ENCODE data around the gene SGSM2. TPM values are rescaled to one million over a fixed set of nuclear protein-coding genes. Genes with fewer than 3 reads are reported as not detected.

The SGSM2 gene
- total RNA-seq, 1 experiment from 2014 or later, result 26.5 TPM

- no TSS peak for BruUV-seq (replicated peaks)
- POLR2A ChIA-PET, result interaction anchor here (1.0 to 1.3 kb wide), 2 partner anchors 11 to 12 kb away, joined by 3 read pairs; no protein-coding TSS in a partner anchor
- no peaks in the 10 kb centered on the region for H3K9me3 Mint-ChIP-seq (ENCODE audit: unreplicated experiment)
- peaks cover 10% of the 10 kb centered on the region for H3K4me1 Mint-ChIP-seq (ENCODE audit: insufficient read depth, unreplicated experiment)
- no peak overlapping the region for H3K27ac Mint-ChIP-seq (ENCODE audit: low read depth, unreplicated experiment)
- H3K27me3 Mint-ChIP-seq (ENCODE audit: insufficient read depth, unreplicated experiment), result no peaks in the 10 kb centered on the region
- CTCF ChIA-PET, result interaction anchor here (0.5 to 13.6 kb wide), 2 partner anchors 26 to 70 kb away, joined by 4 to 309 read pairs; no protein-coding TSS in a partner anchor
- H3K36me3 Mint-ChIP-seq (ENCODE audit: insufficient read depth, unreplicated experiment), result peaks cover 63% of the 10 kb centered on the region
- no peak for TF ChIP-seq CTCF (IDR thresholded peaks at IDR 0.05; ENCODE audit: unreplicated experiment)
- intact Hi-C loops (cut with micrococcal nuclease), result no loop called here
- DNase-seq (ENCODE audit: unreplicated experiment), result no peak
- no peak overlapping the region for H3K4me3 Mint-ChIP-seq (ENCODE audit: unreplicated experiment)
Measured at GRCh38 chr17:2387086-2388019, 50.1 kb downstream of the SGSM2 start.

- ChIA-PET CTCF (interaction anchor here (13.6 kb wide), 1 partner anchor 25 kb away, joined by 309 read pairs; no protein-coding TSS in a partner anchor), POLR2A (interaction anchor here (0.8 to 1.0 kb wide), 2 partner anchors 11 to 126 kb away, joined by 3 read pairs; no protein-coding TSS in a partner anchor)
- intact Hi-C loops (cut with micrococcal nuclease), result no loop called here
- peaks cover 58% of the 10 kb centered on the region for H3K36me3 Mint-ChIP-seq (ENCODE audit: insufficient read depth, unreplicated experiment)
- no peaks in the 10 kb centered on the region for H3K27me3 Mint-ChIP-seq (ENCODE audit: insufficient read depth, unreplicated experiment)
- no peaks in the 10 kb centered on the region for H3K9me3 Mint-ChIP-seq (ENCODE audit: unreplicated experiment)
- H3K4me1 Mint-ChIP-seq (ENCODE audit: insufficient read depth, unreplicated experiment), result peaks cover 12% of the 10 kb centered on the region
- TF ChIP-seq CTCF (IDR thresholded peaks at IDR 0.05; ENCODE audit: unreplicated experiment), result no peak
- H3K4me3 Mint-ChIP-seq (ENCODE audit: unreplicated experiment), result no peak overlapping the region
- H3K27ac Mint-ChIP-seq (ENCODE audit: low read depth, unreplicated experiment), result no peak overlapping the region
- no peak for DNase-seq (ENCODE audit: unreplicated experiment)
- no TSS peak for BruUV-seq (replicated peaks)
Measured at GRCh38 chr17:2388020-2388682, 50.9 kb downstream of the SGSM2 start.

- intact Hi-C loops (cut with micrococcal nuclease), result no loop called here
- Mint-ChIP-seq H3K9me3 (ENCODE audit: unreplicated experiment) (no peaks in the 10 kb centered on the region), H3K36me3 (ENCODE audit: insufficient read depth, unreplicated experiment) (peaks cover 56% of the 10 kb centered on the region), H3K4me1 (ENCODE audit: insufficient read depth, unreplicated experiment) (peaks cover 12% of the 10 kb centered on the region), H3K27me3 (ENCODE audit: insufficient read depth, unreplicated experiment) (no peaks in the 10 kb centered on the region), H3K27ac (ENCODE audit: low read depth, unreplicated experiment) (no peak overlapping the region), H3K4me3 (ENCODE audit: unreplicated experiment) (no peak overlapping the region)
- TF ChIP-seq CTCF (IDR thresholded peaks at IDR 0.05; ENCODE audit: unreplicated experiment), result no peak
- CTCF ChIA-PET, result interaction anchor here (13.6 kb wide), 1 partner anchor 24 kb away, joined by 309 read pairs; no protein-coding TSS in a partner anchor
- POLR2A ChIA-PET, result interaction anchor here (0.8 to 1.0 kb wide), 2 partner anchors 11 to 127 kb away, joined by 3 read pairs; no protein-coding TSS in a partner anchor
- no peak for DNase-seq (ENCODE audit: unreplicated experiment)
- BruUV-seq (replicated peaks), result no TSS peak
Measured at GRCh38 chr17:2388683-2389055, 51.4 kb downstream of the SGSM2 start.

All from MCF 10A (cell line).